CD4-positive, alpha-beta T cell (primary cell): Measurements from ENCODE around the gene SSBP3. TPM values are rescaled to one million over a fixed set of nuclear protein-coding genes. Genes with fewer than 3 reads are reported as not detected.

Source experiments
- ATAC-seq: fragments of 200-7000 bp; cut with Tn5 transposase; one replicate; pipeline ENCODE4 v1.10.0; 2022; ENCODE audit warnings: mild to moderate bottlenecking; ENCODE audit not compliant: poor library complexity
- CTCF ChIA-PET: fragments of 350-600 bp; sonication (Branson Sonifier 250); formaldehyde crosslinking; loops from one replicate; lab custom pipeline; 2021; ENCODE audit warnings: antibody characterized with exemption, inconsistent platforms; lab: Charles Lee
- POLR2A ChIA-PET: fragments of 350-600 bp; sonication (Branson Sonifier 250); formaldehyde crosslinking; loops from one replicate; lab custom pipeline; 2021; ENCODE audit warnings: antibody characterized with exemption, inconsistent platforms; lab: Charles Lee
- DNase-seq, 14 experiments: peaks; one replicate each; pipeline ENCODE4 v3.0.0-alpha.2; 2013 to 2020; ENCODE audit warnings: mixed read lengths in 2 of 14
- H3K27ac ChIP-seq, 2 donors: one replicate each; pipeline versions ENCODE4 v1.5.1 to v1.7.0; 2013; ENCODE audit warnings: low read length in 2 of 2, low read depth in 1 of 2, mild to moderate bottlenecking in 1 of 2
- H3K27me3 ChIP-seq, 2 experiments: 1 replicate in 1 of 2; 2 replicates in 1 of 2; pipeline versions ENCODE4 v1.6.1 to v1.7.0; 2013; ENCODE audit warnings: low read length in 2 of 2, control low read depth in 1 of 2, mild to moderate bottlenecking in 1 of 2, moderate library complexity in 1 of 2; ENCODE audit not compliant: insufficient read depth in 2 of 2, control insufficient read depth in 1 of 2
- H3K36me3 ChIP-seq: one replicate; pipeline ENCODE4 v1.6.1; 2013; ENCODE audit warnings: low read length, control low read depth; ENCODE audit not compliant: insufficient read depth
- H3K4me1 ChIP-seq: one replicate; pipeline ENCODE4 v1.6.1; 2013; ENCODE audit warnings: low read length, control low read depth; ENCODE audit not compliant: insufficient read depth
- H3K4me3 ChIP-seq: one replicate; pipeline ENCODE4 v1.5.1; 2013; ENCODE audit warnings: mild to moderate bottlenecking, low read length, moderate library complexity
- H3K9me3 ChIP-seq, 2 experiments: 1 replicate in 1 of 2; 2 replicates in 1 of 2; pipeline versions ENCODE4 v1.6.1 to v1.7.0; 2013; ENCODE audit warnings: low read length in 2 of 2, mild to moderate bottlenecking in 2 of 2, control low read depth in 1 of 2, moderate library complexity in 1 of 2; ENCODE audit not compliant: control insufficient read depth in 1 of 2, insufficient read depth in 1 of 2
- H3K27ac Mint-ChIP-seq: one replicate; pipeline ENCODE4 v1.8.0; 2020; ENCODE audit warnings: mixed read lengths
- H3K27me3 Mint-ChIP-seq: one replicate; pipeline ENCODE4 v1.8.0; 2021; ENCODE audit warnings: mixed read lengths
- H3K36me3 Mint-ChIP-seq: one replicate; pipeline ENCODE4 v1.8.0; 2021; ENCODE audit warnings: low read depth, mixed read lengths
- H3K4me1 Mint-ChIP-seq: one replicate; pipeline ENCODE4 v1.8.0; 2021; ENCODE audit warnings: low read depth, mixed read lengths
- H3K4me3 Mint-ChIP-seq: one replicate; pipeline ENCODE4 v1.8.0; 2020; ENCODE audit warnings: mild to moderate bottlenecking, mixed read lengths
- H3K9me3 Mint-ChIP-seq: one replicate; pipeline ENCODE4 v1.8.0; 2020; ENCODE audit warnings: mixed read lengths
- intact Hi-C, 2 experiments: fragments of 100-400 bp; cut with DNase I in 1 of 2; cut with micrococcal nuclease in 1 of 2; formaldehyde crosslinking; loops; one replicate each; pipeline versions ENCODE4 v1.15.1 to v1.9.0; 2023 to 2025; cut with DNase I, micrococcal nuclease
- total RNA-seq, 174 experiments: library from RNA in 2 of 174; stranded (reverse) in 2 of 174; gene quantifications; one replicate each; pipeline ENCODE4 v1.2.3 and lab custom pipeline; 2021 to 2026
- TF ChIP-seq, protein P1 (sequence below): fragments of 200-600 bp; IDR thresholded peaks from one replicate; pipeline ENCODE4 v1.8.0; 2022; ENCODE audit warnings: antibody characterized with exemption, mild to moderate bottlenecking

Gene SSBP3
- total RNA-seq, 2 experiments from 2014 or later = 50.6 to 52.4 TPM

DNA sequence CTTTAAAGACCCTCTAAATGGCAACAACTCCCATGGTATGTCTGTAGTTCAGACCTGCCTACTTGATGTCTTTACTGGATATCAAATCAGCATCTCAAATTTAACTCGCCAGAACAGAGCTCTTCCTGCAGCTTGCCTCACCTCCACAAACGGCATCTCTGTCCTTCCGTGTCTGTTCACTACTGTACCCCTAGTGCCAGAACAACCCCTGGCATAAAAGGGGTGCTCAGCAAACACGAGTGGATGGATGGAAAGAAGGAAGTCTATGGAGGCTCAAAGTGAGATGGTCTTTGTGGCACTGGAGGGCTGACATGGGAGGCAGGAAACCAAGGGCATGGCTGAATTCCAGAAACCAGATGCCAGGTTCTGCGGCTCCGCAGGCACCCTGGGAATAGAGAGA, 183.5 kb downstream of the SSBP3 start:
- POLR2A ChIA-PET = interaction anchor here (0.9 kb wide), 1 partner anchor 23 kb away, joined by 3 read pairs; the partner anchor contains the start of genes CYB5RL and MRPL37
- DNase-seq = no peak
- ATAC-seq = no peak
- Histone ChIP-seq H3K9me3 (no peaks in the 10 kb centered on the region), H3K27ac (no peak overlapping the region), H3K27me3 (no peaks in the 10 kb centered on the region), H3K4me1 (no peaks in the 10 kb centered on the region), H3K36me3 (peaks cover 40% of the 10 kb centered on the region), H3K4me3 (no peak overlapping the region)
- peak overlapping the region; percentile 36 for H3K27ac Mint-ChIP-seq
- no peaks in the 10 kb centered on the region for H3K9me3 Mint-ChIP-seq
- TF ChIP-seq, protein P1, sequence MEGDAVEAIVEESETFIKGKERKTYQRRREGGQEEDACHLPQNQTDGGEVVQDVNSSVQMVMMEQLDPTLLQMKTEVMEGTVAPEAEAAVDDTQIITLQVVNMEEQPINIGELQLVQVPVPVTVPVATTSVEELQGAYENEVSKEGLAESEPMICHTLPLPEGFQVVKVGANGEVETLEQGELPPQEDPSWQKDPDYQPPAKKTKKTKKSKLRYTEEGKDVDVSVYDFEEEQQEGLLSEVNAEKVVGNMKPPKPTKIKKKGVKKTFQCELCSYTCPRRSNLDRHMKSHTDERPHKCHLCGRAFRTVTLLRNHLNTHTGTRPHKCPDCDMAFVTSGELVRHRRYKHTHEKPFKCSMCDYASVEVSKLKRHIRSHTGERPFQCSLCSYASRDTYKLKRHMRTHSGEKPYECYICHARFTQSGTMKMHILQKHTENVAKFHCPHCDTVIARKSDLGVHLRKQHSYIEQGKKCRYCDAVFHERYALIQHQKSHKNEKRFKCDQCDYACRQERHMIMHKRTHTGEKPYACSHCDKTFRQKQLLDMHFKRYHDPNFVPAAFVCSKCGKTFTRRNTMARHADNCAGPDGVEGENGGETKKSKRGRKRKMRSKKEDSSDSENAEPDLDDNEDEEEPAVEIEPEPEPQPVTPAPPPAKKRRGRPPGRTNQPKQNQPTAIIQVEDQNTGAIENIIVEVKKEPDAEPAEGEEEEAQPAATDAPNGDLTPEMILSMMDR = no peak
- H3K4me1 Mint-ChIP-seq = no peaks in the 10 kb centered on the region
- peaks cover 48% of the 10 kb centered on the region for H3K36me3 Mint-ChIP-seq
- CTCF ChIA-PET = no interaction called here
- intact Hi-C loops = no loop called here
- H3K4me3 Mint-ChIP-seq = no peak overlapping the region
- no peaks in the 10 kb centered on the region for H3K27me3 Mint-ChIP-seq

DNA sequence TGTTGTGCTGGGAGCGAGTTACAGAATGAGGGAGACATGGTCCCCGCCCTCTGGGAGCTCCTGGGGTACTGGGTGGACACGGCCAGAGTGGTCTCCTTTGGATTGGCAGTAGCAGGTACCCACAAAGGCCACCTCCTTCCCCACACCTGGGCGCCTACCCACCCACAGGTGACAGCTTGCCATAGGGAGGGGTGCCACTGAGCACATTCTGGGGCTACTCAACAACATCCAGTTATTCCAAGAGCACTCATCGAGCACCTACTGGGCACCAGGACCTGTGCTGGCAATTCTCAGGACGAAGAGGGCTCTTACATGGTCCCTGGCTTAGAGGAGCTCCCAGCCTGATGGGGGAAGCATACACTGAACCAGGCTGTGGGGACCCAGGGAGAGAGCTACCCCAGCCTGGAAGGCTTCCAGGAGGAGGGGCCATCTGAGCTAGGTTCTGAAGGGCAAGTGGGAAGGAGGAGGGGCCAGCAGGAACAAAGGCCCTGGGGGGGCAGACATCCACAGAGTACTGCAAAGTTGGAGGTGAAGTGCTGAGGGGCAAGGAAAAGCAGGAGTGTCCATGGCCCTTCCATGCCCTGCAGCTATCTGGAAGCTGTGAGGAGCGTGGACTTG, 184.2 kb downstream of the SSBP3 start:
- no peaks in the 10 kb centered on the region for H3K27me3 Mint-ChIP-seq
- H3K36me3 Mint-ChIP-seq = peaks cover 52% of the 10 kb centered on the region
- H3K9me3 Mint-ChIP-seq = no peaks in the 10 kb centered on the region
- H3K4me1 ChIP-seq = no peaks in the 10 kb centered on the region
- CTCF ChIA-PET = no interaction called here
- H3K27me3 ChIP-seq = no peaks in the 10 kb centered on the region
- no peak overlapping the region for H3K4me3 Mint-ChIP-seq
- no peaks in the 10 kb centered on the region for H3K4me1 Mint-ChIP-seq
- POLR2A ChIA-PET = interaction anchor here (0.9 kb wide), 1 partner anchor 23 kb away, joined by 3 read pairs; the partner anchor contains the start of genes CYB5RL and MRPL37
- H3K27ac ChIP-seq = peak overlapping the region in 1 of 2 donors; percentile 21
- intact Hi-C loops = no loop called here
- no peaks in the 10 kb centered on the region for H3K9me3 ChIP-seq
- H3K27ac Mint-ChIP-seq = peak overlapping the region; percentile 36
- TF ChIP-seq, protein P1 = no peak
- no peak overlapping the region for H3K4me3 ChIP-seq
- DNase-seq (no peak), ATAC-seq (no peak)
- H3K36me3 ChIP-seq = peaks cover 46% of the 10 kb centered on the region

DNA sequence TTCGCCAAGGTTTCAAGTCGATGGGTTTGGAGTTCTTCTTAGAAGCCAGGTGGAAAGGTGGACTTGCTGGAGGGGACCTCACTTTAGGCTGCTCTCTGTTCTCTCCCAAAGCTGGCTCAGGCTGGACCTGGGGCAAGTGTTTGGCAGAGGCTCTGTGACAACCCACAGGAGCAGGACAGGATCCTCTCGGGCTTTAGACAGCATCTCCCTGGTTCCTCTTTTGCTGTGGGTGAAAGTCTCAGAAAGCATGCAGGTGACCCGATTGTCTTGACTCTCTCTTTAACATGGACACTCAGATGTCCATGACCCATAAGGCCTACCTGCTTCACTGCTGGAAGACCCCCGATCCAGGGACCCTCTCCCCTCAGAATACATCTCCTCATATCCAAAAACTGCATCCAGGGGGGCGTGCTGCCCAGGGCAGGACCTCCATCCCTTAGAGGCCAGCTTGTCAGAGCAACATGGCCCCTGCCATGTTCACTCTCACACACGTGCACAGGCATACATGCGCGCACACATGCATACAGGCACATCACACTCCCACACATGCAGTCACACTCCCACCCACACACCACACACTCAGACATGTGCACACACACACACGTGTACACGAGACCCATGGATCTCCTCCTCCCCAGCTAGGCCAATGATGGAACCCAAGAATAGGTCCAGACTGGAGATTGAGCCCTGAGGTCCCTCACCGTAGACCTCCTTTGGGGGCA, 184.9 kb downstream of the SSBP3 start:
- ATAC-seq = no peak
- ChIA-PET POLR2A (no interaction called here), CTCF (no interaction called here)
- Mint-ChIP-seq H3K4me3 (no peak overlapping the region), H3K4me1 (no peaks in the 10 kb centered on the region), H3K36me3 (peaks cover 59% of the 10 kb centered on the region), H3K27me3 (no peaks in the 10 kb centered on the region), H3K9me3 (no peaks in the 10 kb centered on the region), H3K27ac (peak overlapping the region; percentile 21)
- no peak overlapping the region for H3K27ac ChIP-seq
- H3K27me3 ChIP-seq = no peaks in the 10 kb centered on the region
- peaks cover 53% of the 10 kb centered on the region for H3K36me3 ChIP-seq
- no peaks in the 10 kb centered on the region for H3K9me3 ChIP-seq
- H3K4me3 ChIP-seq = no peak overlapping the region
- no peak for DNase-seq
- no peaks in the 10 kb centered on the region for H3K4me1 ChIP-seq
- intact Hi-C loops = no loop called here
- TF ChIP-seq, protein P1 = no peak
